ENCODE measurements around the gene YJU2. TPM values are rescaled to one million over a fixed set of nuclear protein-coding genes. Genes with fewer than 3 reads are reported as not detected.

Gene YJU2
- total RNA-seq, 1 experiment from 2014 or later = 28.1 TPM

- H3K27me3 Mint-ChIP-seq (ENCODE audit: insufficient read depth, unreplicated experiment) = no peaks in the 10 kb centered on the region
- H3K9me3 Mint-ChIP-seq (ENCODE audit: unreplicated experiment) = peaks cover 9% of the 10 kb centered on the region
- BruUV-seq (replicated peaks) = no TSS peak
- ChIA-PET CTCF (interaction anchor here (0.9 to 2.7 kb wide), 2 partner anchors 10 to 15 kb away, joined by 4 to 9 read pairs; no protein-coding TSS in a partner anchor), POLR2A (no interaction called here)
- no peak for DNase-seq (ENCODE audit: unreplicated experiment)
- H3K4me1 Mint-ChIP-seq (ENCODE audit: insufficient read depth, unreplicated experiment) = no peaks in the 10 kb centered on the region
- no peak overlapping the region for H3K4me3 Mint-ChIP-seq (ENCODE audit: unreplicated experiment)
- H3K36me3 Mint-ChIP-seq (ENCODE audit: insufficient read depth, unreplicated experiment) = peaks cover 99% of the 10 kb centered on the region
- no peak for TF ChIP-seq CTCF (IDR thresholded peaks at IDR 0.05; ENCODE audit: unreplicated experiment)
- H3K27ac Mint-ChIP-seq (ENCODE audit: low read depth, unreplicated experiment) = no peak overlapping the region
- intact Hi-C loops (cut with micrococcal nuclease) = no loop called here
Observed at GRCh38 chr19:4257025-4257424, 10.1 kb downstream of the YJU2 start.

DNA sequence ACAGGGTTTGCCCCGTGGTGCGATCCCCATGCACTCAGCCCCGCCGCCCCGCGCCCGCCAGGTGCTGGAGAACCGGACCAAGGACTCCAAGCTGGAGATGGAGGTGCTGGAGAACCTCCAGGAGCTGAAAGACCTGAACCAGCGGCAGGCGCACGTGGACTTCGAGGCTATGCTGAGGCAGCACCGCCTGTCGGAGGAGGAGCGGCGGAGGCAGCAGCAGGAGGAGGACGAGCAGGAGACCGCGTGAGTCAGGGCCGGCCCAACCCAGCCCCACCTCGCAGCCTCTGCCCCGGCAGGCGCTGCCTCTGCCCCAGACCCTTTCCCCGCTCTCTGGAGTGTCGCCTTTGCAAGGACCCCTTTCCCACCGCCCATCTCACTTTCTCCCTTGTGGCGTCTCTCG, 11.3 kb downstream of the YJU2 start:
- no peak for DNase-seq (ENCODE audit: unreplicated experiment)
- no TSS peak for BruUV-seq (replicated peaks)

GRCh38 chr19:4260613-4261191, 13.8 kb downstream of the YJU2 start:
- no peak for DNase-seq (ENCODE audit: unreplicated experiment)
- Mint-ChIP-seq H3K9me3 (ENCODE audit: unreplicated experiment) (no peaks in the 10 kb centered on the region), H3K27me3 (ENCODE audit: insufficient read depth, unreplicated experiment) (no peaks in the 10 kb centered on the region), H3K36me3 (ENCODE audit: insufficient read depth, unreplicated experiment) (peaks cover 97% of the 10 kb centered on the region), H3K27ac (ENCODE audit: low read depth, unreplicated experiment) (no peak overlapping the region), H3K4me3 (ENCODE audit: unreplicated experiment) (no peak overlapping the region), H3K4me1 (ENCODE audit: insufficient read depth, unreplicated experiment) (no peaks in the 10 kb centered on the region)
- ChIA-PET CTCF (interaction anchor here (0.6 to 0.8 kb wide), 2 partner anchors 14 to 275 kb away, joined by 3 read pairs; partner anchors contain the start of gene EEF2), POLR2A (interaction anchor here (0.6 kb wide), 1 partner anchor 483 kb away, joined by 3 read pairs; no protein-coding TSS in a partner anchor)
- no TSS peak for BruUV-seq (replicated peaks)
- TF ChIP-seq CTCF (IDR thresholded peaks at IDR 0.05; ENCODE audit: unreplicated experiment) = no peak
- intact Hi-C loops (cut with micrococcal nuclease) = no loop called here

More for the DNA sequence above, 11.3 kb downstream of the YJU2 start:
- no peaks in the 10 kb centered on the region for H3K4me1 Mint-ChIP-seq (ENCODE audit: insufficient read depth, unreplicated experiment)
- ChIA-PET CTCF (no interaction called here), POLR2A (interaction anchor here (0.7 kb wide), 1 partner anchor 9 kb away, joined by 3 read pairs; no protein-coding TSS in a partner anchor)
- intact Hi-C loops (cut with micrococcal nuclease) = no loop called here
- H3K27me3 Mint-ChIP-seq (ENCODE audit: insufficient read depth, unreplicated experiment) = no peaks in the 10 kb centered on the region
- H3K36me3 Mint-ChIP-seq (ENCODE audit: insufficient read depth, unreplicated experiment) = peaks cover 97% of the 10 kb centered on the region
- TF ChIP-seq CTCF (IDR thresholded peaks at IDR 0.05; ENCODE audit: unreplicated experiment) = no peak
- peaks cover 9% of the 10 kb centered on the region for H3K9me3 Mint-ChIP-seq (ENCODE audit: unreplicated experiment)
- no peak overlapping the region for H3K4me3 Mint-ChIP-seq (ENCODE audit: unreplicated experiment)
- no peak overlapping the region for H3K27ac Mint-ChIP-seq (ENCODE audit: low read depth, unreplicated experiment)

DNA sequence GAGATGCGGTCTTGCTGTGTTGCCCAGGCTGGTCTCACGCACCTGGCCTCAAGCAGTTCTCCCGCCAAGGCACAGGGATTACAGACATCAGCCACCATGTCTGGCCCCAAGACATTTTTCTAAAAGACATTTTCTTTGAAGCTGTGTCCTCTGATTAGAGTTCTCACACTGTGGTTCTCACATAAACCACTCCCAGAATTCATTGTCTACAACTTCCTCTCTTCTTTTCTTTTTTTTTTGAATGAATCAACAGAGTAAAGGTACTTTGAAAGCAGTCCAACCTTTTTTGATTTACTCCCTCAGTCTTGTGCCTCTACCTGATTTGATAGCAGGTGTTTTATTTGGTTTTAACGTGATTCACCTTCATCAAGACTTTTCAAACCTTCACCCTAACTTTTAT, 17.9 kb downstream of the YJU2 start:
- Mint-ChIP-seq H3K4me1 (ENCODE audit: insufficient read depth, unreplicated experiment) (peaks cover 5% of the 10 kb centered on the region), H3K27ac (ENCODE audit: low read depth, unreplicated experiment) (no peak overlapping the region), H3K9me3 (ENCODE audit: unreplicated experiment) (no peaks in the 10 kb centered on the region), H3K27me3 (ENCODE audit: insufficient read depth, unreplicated experiment) (no peaks in the 10 kb centered on the region), H3K36me3 (ENCODE audit: insufficient read depth, unreplicated experiment) (peaks cover 84% of the 10 kb centered on the region), H3K4me3 (ENCODE audit: unreplicated experiment) (no peak overlapping the region)
- no TSS peak for BruUV-seq (replicated peaks)
- TF ChIP-seq CTCF (IDR thresholded peaks at IDR 0.05; ENCODE audit: unreplicated experiment) = no peak
- intact Hi-C loops (cut with micrococcal nuclease) = no loop called here
- DNase-seq (ENCODE audit: unreplicated experiment) = no peak
- ChIA-PET POLR2A (no interaction called here), CTCF (interaction anchor here (0.6 to 1.6 kb wide), 4 partner anchors 56 to 257 kb away, joined by 3 to 7 read pairs (median 4); no protein-coding TSS in a partner anchor)
